Nephron progenitor cell (in vitro differentiated cells): ENCODE measurements around the gene SLCO3A1.

Experiments used
- DNase-seq: peaks from one replicate; pipeline ENCODE4 v3.0.0; 2021
- H3K27ac Mint-ChIP-seq: 2 replicates; pipeline ENCODE4 v1.8.0; 2021; ENCODE audit warnings: mild to moderate bottlenecking, moderate library complexity, mixed read lengths
- H3K27me3 Mint-ChIP-seq: 2 replicates; pipeline ENCODE4 v1.8.0; 2021; ENCODE audit warnings: mild to moderate bottlenecking, low read depth, mixed read lengths; ENCODE audit not compliant: poor library complexity
- H3K36me3 Mint-ChIP-seq: 2 replicates; pipeline ENCODE4 v1.8.0; 2021; ENCODE audit warnings: low read depth, mixed read lengths
- H3K4me1 Mint-ChIP-seq: 2 replicates; pipeline ENCODE4 v1.8.0; 2021; ENCODE audit warnings: mixed read lengths
- H3K4me3 Mint-ChIP-seq: 2 replicates; pipeline ENCODE4 v1.8.0; 2021; ENCODE audit warnings: mild to moderate bottlenecking, moderate library complexity, mixed read lengths
- H3K9me3 Mint-ChIP-seq: 2 replicates; pipeline ENCODE4 v1.8.0; 2021; ENCODE audit warnings: mild to moderate bottlenecking, moderate library complexity, mixed read lengths
- TF ChIP-seq, protein P1 (sequence below): fragments of 200-600 bp; sonication (generic); IDR thresholded peaks from 2 replicates; pipeline ENCODE4 v1.5.0; 2021; ENCODE audit warnings: antibody characterized with exemption

The SLCO3A1 gene

DNA sequence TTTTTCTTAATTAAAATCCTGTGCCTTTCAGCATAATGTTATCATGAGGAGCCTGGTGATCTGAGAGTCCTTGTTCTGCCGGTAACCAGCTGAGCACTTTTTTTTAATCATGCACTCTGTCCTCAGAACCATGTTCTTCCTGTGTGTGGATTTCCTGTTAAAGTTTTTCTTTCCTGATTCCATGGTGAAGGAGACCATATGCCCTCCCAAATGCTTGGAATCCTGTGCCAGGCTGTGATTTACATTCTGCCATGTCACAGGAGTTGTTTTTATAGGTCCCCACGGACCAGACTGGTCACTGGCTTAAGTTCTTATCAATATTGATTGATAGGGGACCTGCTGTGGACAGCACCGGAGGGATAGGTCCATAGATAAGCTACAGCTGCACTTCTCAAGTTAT is 257.8 kb downstream of the SLCO3A1 start:
- Mint-ChIP-seq H3K27ac (no peak overlapping the region), H3K4me1 (peaks cover 67% of the 10 kb centered on the region), H3K9me3 (no peaks in the 10 kb centered on the region), H3K27me3 (peaks cover 8% of the 10 kb centered on the region), H3K4me3 (no peak overlapping the region), H3K36me3 (no peaks in the 10 kb centered on the region)
- no peak for DNase-seq
- TF ChIP-seq, protein P1, sequence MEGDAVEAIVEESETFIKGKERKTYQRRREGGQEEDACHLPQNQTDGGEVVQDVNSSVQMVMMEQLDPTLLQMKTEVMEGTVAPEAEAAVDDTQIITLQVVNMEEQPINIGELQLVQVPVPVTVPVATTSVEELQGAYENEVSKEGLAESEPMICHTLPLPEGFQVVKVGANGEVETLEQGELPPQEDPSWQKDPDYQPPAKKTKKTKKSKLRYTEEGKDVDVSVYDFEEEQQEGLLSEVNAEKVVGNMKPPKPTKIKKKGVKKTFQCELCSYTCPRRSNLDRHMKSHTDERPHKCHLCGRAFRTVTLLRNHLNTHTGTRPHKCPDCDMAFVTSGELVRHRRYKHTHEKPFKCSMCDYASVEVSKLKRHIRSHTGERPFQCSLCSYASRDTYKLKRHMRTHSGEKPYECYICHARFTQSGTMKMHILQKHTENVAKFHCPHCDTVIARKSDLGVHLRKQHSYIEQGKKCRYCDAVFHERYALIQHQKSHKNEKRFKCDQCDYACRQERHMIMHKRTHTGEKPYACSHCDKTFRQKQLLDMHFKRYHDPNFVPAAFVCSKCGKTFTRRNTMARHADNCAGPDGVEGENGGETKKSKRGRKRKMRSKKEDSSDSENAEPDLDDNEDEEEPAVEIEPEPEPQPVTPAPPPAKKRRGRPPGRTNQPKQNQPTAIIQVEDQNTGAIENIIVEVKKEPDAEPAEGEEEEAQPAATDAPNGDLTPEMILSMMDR = no peak

GRCh38 chr15:92111751-92112150 is 258.2 kb downstream of the SLCO3A1 start:
- H3K9me3 Mint-ChIP-seq = no peaks in the 10 kb centered on the region
- H3K27ac Mint-ChIP-seq = no peak overlapping the region
- H3K27me3 Mint-ChIP-seq = peaks cover 8% of the 10 kb centered on the region
- TF ChIP-seq, protein P1 = no peak
- H3K4me1 Mint-ChIP-seq = peaks cover 67% of the 10 kb centered on the region
- H3K36me3 Mint-ChIP-seq = no peaks in the 10 kb centered on the region
- H3K4me3 Mint-ChIP-seq = no peak overlapping the region
- DNase-seq = no peak

GRCh38 chr15:92112180-92112579 is 258.7 kb downstream of the SLCO3A1 start:
- no peaks in the 10 kb centered on the region for H3K9me3 Mint-ChIP-seq
- H3K4me3 Mint-ChIP-seq = no peak overlapping the region
- no peaks in the 10 kb centered on the region for H3K36me3 Mint-ChIP-seq
- H3K27me3 Mint-ChIP-seq = peaks cover 8% of the 10 kb centered on the region
- peaks cover 67% of the 10 kb centered on the region for H3K4me1 Mint-ChIP-seq
- DNase-seq = no peak
- H3K27ac Mint-ChIP-seq = no peak overlapping the region
- TF ChIP-seq, protein P1 = no peak

GRCh38 chr15:92112711-92113110 is 259.2 kb downstream of the SLCO3A1 start:
- no peak for DNase-seq
- H3K27ac Mint-ChIP-seq = no peak overlapping the region
- H3K9me3 Mint-ChIP-seq = no peaks in the 10 kb centered on the region
- TF ChIP-seq, protein P1 = no peak
- no peak overlapping the region for H3K4me3 Mint-ChIP-seq
- peaks cover 67% of the 10 kb centered on the region for H3K4me1 Mint-ChIP-seq
- peaks cover 8% of the 10 kb centered on the region for H3K27me3 Mint-ChIP-seq
- no peaks in the 10 kb centered on the region for H3K36me3 Mint-ChIP-seq

DNA sequence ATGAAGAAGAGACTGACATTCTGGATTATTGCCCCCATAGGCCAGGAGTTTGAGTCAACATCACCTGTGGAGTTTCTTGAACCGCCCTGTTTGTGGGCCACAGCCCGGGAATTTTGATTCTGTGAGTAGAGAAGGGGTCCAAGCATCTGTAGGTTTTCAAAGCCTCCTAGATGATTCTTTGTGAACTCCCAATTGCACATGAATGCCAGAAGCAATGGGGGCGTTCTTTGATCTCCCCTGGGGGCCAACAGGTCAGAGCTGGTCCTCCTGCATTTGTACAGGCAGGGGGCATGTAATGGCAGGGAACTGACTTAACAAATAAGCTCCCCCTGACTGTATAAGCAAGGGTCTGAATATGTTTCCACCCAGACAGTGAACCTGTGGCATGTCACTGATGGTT is 260.3 kb downstream of the SLCO3A1 start:
- peaks cover 4% of the 10 kb centered on the region for H3K27me3 Mint-ChIP-seq
- no peak overlapping the region for H3K4me3 Mint-ChIP-seq
- no peaks in the 10 kb centered on the region for H3K36me3 Mint-ChIP-seq
- DNase-seq = no peak
- TF ChIP-seq, protein P1 = no peak
- no peaks in the 10 kb centered on the region for H3K9me3 Mint-ChIP-seq
- H3K4me1 Mint-ChIP-seq = peaks cover 63% of the 10 kb centered on the region
- H3K27ac Mint-ChIP-seq = no peak overlapping the region

- H3K4me1 Mint-ChIP-seq = peaks cover 56% of the 10 kb centered on the region
- H3K4me3 Mint-ChIP-seq = no peak overlapping the region
- H3K36me3 Mint-ChIP-seq = peaks cover 2% of the 10 kb centered on the region
- no peak overlapping the region for H3K27ac Mint-ChIP-seq
- DNase-seq = no peak
- TF ChIP-seq, protein P1 = no peak
- H3K9me3 Mint-ChIP-seq = no peaks in the 10 kb centered on the region
- H3K27me3 Mint-ChIP-seq = peaks cover 4% of the 10 kb centered on the region
These were observed 262.3 kb downstream of the SLCO3A1 start for GRCh38 chr15:92115834-92116233.
